WI38 (cell line): ENCODE results near the gene KCTD20.

ENCODE experiments used
- H3K4me3 ChIP-seq: 2 replicates; pipeline ENCODE4 v1.5.1; 2011; ENCODE audit warnings: low read depth, mild to moderate bottlenecking, control low read depth, low read length
- TF ChIP-seq, protein P1 (sequence below): IDR thresholded peaks from 2 replicates; pipeline ENCODE4 v1.5.1; 2012; ENCODE audit warnings: low read depth, mild to moderate bottlenecking, control low read depth, low read length

Gene KCTD20

DNA sequence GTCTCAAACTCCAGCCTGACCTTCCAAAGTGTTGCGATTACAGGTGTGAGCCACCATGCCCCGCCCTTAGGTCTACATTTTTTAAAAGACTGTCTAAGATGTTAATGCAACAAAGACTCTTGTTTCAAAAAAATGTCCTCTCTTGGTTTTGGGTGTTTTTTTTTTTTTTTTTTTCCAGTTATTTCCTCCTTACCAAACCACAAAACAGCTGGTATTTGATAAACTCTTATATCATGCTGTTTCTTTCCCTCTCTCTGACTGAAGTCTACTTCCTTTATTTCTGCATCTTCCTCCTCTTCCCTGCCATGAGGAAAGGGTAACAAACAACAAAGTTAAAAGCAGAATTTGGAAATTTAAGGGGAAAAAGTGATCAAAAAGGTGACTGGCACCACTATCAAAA is 83.3 kb downstream of the KCTD20 start:
- H3K4me3 ChIP-seq, result no peak overlapping the region
- TF ChIP-seq, protein P1, sequence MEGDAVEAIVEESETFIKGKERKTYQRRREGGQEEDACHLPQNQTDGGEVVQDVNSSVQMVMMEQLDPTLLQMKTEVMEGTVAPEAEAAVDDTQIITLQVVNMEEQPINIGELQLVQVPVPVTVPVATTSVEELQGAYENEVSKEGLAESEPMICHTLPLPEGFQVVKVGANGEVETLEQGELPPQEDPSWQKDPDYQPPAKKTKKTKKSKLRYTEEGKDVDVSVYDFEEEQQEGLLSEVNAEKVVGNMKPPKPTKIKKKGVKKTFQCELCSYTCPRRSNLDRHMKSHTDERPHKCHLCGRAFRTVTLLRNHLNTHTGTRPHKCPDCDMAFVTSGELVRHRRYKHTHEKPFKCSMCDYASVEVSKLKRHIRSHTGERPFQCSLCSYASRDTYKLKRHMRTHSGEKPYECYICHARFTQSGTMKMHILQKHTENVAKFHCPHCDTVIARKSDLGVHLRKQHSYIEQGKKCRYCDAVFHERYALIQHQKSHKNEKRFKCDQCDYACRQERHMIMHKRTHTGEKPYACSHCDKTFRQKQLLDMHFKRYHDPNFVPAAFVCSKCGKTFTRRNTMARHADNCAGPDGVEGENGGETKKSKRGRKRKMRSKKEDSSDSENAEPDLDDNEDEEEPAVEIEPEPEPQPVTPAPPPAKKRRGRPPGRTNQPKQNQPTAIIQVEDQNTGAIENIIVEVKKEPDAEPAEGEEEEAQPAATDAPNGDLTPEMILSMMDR, result no peak

DNA sequence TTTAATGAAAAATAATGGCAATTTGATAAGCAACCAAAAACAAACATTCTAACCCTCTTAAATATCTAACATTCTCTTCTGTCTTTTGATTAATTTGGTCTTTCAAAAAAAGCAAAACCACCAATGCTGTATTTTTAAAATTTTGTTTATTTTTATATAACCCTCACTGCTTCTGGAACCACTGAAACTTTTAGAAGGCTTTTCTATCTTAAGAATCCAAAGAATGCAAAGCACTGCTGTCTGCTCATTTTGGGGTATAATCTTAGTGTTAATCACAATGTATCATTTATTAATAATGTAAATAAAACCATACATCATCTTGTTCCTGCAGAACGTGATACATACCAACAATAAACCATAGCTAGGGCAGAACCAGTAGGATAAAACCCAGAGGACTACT is 90.5 kb downstream of the KCTD20 start:
- no peak overlapping the region for H3K4me3 ChIP-seq
- TF ChIP-seq, protein P1, result no peak

DNA sequence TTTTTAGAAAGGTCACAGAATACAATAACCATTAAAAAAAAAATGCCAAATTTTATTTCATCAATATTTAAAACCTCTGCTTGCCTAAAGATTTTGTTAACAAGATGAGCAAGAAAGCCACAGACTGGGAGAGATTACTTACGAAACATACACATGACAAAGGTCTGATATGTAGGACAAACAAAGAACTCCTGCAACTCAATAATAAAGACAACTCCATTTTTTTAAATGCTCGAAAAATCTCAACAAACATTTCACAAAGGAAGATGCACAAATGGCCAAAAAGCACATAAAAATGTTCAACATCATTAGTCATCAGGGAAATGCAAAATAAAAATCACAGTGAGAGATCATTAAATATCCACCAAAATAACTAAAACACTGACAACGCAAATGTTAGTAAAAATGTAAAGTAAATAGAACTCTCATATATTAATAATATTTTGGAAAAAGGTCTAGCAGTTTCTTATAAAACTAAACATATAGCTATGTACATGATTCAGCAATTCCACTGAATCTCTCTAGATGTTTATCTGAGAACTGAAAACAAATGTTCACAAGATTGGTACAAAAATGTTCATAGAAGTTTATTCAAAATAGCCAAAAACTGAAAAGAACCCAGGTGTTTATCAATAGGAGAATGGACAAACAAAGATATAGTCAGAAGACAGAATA is 94.2 kb downstream of the KCTD20 start:
- TF ChIP-seq, protein P1, result no peak
- H3K4me3 ChIP-seq, result no peak overlapping the region

DNA sequence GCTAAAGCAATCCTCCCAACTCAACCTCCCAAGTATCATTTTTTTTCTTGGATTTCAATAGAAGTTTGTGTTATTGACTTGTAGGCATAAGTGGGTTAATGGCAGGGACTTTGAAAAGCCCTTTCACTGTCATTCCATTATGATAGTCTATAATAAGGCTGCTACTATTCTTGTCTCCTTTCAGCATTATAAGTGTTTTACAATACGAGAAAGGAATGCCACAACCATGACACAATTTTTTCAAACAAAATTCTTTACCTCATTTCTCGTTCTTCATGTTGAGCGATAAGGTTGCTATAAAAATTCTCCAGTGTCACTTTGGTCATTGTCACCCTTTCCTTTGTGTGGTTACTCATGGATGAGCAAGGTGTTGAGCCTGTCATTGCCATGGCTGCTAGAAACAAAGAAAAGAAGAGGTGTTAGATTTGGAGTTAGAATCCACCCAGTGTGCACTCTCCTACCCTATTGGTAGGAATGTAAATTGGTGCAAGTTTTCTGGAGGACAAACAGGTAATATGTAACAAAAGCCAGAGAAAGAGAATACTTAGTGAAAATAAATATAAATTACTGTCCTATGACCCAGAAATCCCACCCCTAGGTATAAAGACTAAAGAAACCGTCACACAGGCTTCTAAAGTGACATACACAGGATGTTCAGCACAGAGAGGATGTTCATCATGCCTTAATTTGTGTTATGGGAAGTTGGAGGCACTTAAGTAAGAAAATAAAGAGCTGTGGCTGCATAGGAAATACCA is 97.2 kb downstream of the KCTD20 start:
- H3K4me3 ChIP-seq, result no peak overlapping the region
- TF ChIP-seq, protein P1, result no peak
